ENCODE measurements around the gene UCK1.
A peak's percentile ranks its signal among the peaks of the same experiment; 100 is the strongest.

The UCK1 gene

GRCh38 chr9:131565369-131565768 lies 34.3 kb upstream of the UCK1 start:
- H3K36me3 ChIP-seq (replicated peaks): no peaks in the 10 kb centered on the region
- H3K27ac ChIP-seq: no peak overlapping the region
- no peak overlapping the region for H3K4me3 ChIP-seq (ENCODE audit: low read depth, low read length)
- DNase-seq: no peak
- no peak for TF ChIP-seq CTCF (IDR thresholded peaks at IDR 0.05; ENCODE audit: low read depth, low read length, missing control alignments)
- in situ Hi-C loops (cut with HindIII; ENCODE audit: low pct_ligation_motif_present, low sequenced_read_pairs): no loop called here
- H3K27me3 ChIP-seq (replicated peaks): no peaks in the 10 kb centered on the region

GRCh38 chr9:131562032-131562959 lies 31.2 kb upstream of the UCK1 start:
- H3K4me3 ChIP-seq (ENCODE audit: low read depth, low read length): no peak overlapping the region
- DNase-seq: peak; percentile 26
- H3K27ac ChIP-seq: no peak overlapping the region
- in situ Hi-C loops (cut with HindIII; ENCODE audit: low pct_ligation_motif_present, low sequenced_read_pairs): no loop called here
- H3K36me3 ChIP-seq (replicated peaks): no peaks in the 10 kb centered on the region
- no peaks in the 10 kb centered on the region for H3K27me3 ChIP-seq (replicated peaks)
- TF ChIP-seq CTCF (IDR thresholded peaks at IDR 0.05; ENCODE audit: low read depth, low read length, missing control alignments): no peak

- in situ Hi-C loops (cut with HindIII; ENCODE audit: low pct_ligation_motif_present, low sequenced_read_pairs): no loop called here
- TF ChIP-seq CTCF (IDR thresholded peaks at IDR 0.05; ENCODE audit: low read depth, low read length, missing control alignments): no peak
- H3K27me3 ChIP-seq (replicated peaks): peaks cover 13% of the 10 kb centered on the region
Observed at GRCh38 chr9:131559421-131560000, 28.4 kb upstream of the UCK1 start.

GRCh38 chr9:131557855-131558548 lies 26.9 kb upstream of the UCK1 start:
- no peak for TF ChIP-seq CTCF (IDR thresholded peaks at IDR 0.05; ENCODE audit: low read depth, low read length, missing control alignments)
- in situ Hi-C loops (cut with HindIII; ENCODE audit: low pct_ligation_motif_present, low sequenced_read_pairs): no loop called here
- Histone ChIP-seq H3K36me3 (replicated peaks) (no peaks in the 10 kb centered on the region), H3K27ac (no peak overlapping the region), H3K4me3 (ENCODE audit: low read depth, low read length) (no peak overlapping the region), H3K27me3 (replicated peaks) (peaks cover 15% of the 10 kb centered on the region)
- DNase-seq: no peak

More at GRCh38 chr9:131559421-131560000, 28.4 kb upstream of the UCK1 start:
- Histone ChIP-seq H3K36me3 (replicated peaks) (no peaks in the 10 kb centered on the region), H3K4me3 (ENCODE audit: low read depth, low read length) (no peak overlapping the region), H3K27ac (no peak overlapping the region)
- DNase-seq: no peak

GRCh38 chr9:131555841-131556673 lies 25.0 kb upstream of the UCK1 start:
- in situ Hi-C loops (cut with HindIII; ENCODE audit: low pct_ligation_motif_present, low sequenced_read_pairs): no loop called here
- no peak for DNase-seq
- Histone ChIP-seq H3K27me3 (replicated peaks) (peaks cover 15% of the 10 kb centered on the region), H3K36me3 (replicated peaks) (no peaks in the 10 kb centered on the region), H3K4me3 (ENCODE audit: low read depth, low read length) (no peak overlapping the region), H3K27ac (no peak overlapping the region)
- TF ChIP-seq CTCF (IDR thresholded peaks at IDR 0.05; ENCODE audit: low read depth, low read length, missing control alignments): no peak

Data from brain microvascular endothelial cell (primary cell).